ENCODE measurements around the gene ARL3.

ARL3 gene

GRCh38 chr10:102651455-102652169 lies 62.6 kb downstream of the ARL3 start:
- DNase-seq (ENCODE audit: low spot score) = no peak

GRCh38 chr10:102650655-102651454 lies 63.3 kb downstream of the ARL3 start:
- no peak for DNase-seq (ENCODE audit: low spot score)

- DNase-seq (ENCODE audit: low spot score) = no peak
Measured at GRCh38 chr10:102649797-102650654, 64.2 kb downstream of the ARL3 start.

- no peak for DNase-seq (ENCODE audit: low spot score)
Measured at GRCh38 chr10:102648889-102649796, 65.1 kb downstream of the ARL3 start.

- no peak for DNase-seq (ENCODE audit: low spot score)
Measured at GRCh38 chr10:102648269-102648888, 65.8 kb downstream of the ARL3 start.

GRCh38 chr10:102647443-102648268 lies 66.5 kb downstream of the ARL3 start:
- DNase-seq (ENCODE audit: low spot score) = no peak

GRCh38 chr10:102646610-102647442 lies 67.4 kb downstream of the ARL3 start:
- no peak for DNase-seq (ENCODE audit: low spot score)

GRCh38 chr10:102645741-102646609 lies 68.2 kb downstream of the ARL3 start:
- peak; percentile 92 for DNase-seq (ENCODE audit: low spot score)

GRCh38 chr10:102645388-102645740 lies 68.8 kb downstream of the ARL3 start:
- no peak for DNase-seq (ENCODE audit: low spot score)

- DNase-seq (ENCODE audit: low spot score) = no peak
Measured at GRCh38 chr10:102644646-102645387, 69.4 kb downstream of the ARL3 start.

GRCh38 chr10:102644066-102644645 lies 70.0 kb downstream of the ARL3 start, which contains the start of gene TRIM8:
Gene TRIM8, plus strand, starts transcription at chr10:102644479. Its CDS starts 139 bp downstream, at chr10:102644618.
- no peak for DNase-seq (ENCODE audit: low spot score)

GRCh38 chr10:102643336-102644065 lies 70.7 kb downstream of the ARL3 start:
- DNase-seq (ENCODE audit: low spot score) = no peak

- no peak for DNase-seq (ENCODE audit: low spot score)
Measured at GRCh38 chr10:102642736-102643335, 71.4 kb downstream of the ARL3 start.

- peak; percentile 92 for DNase-seq (ENCODE audit: low spot score)
Measured at GRCh38 chr10:102641880-102642735, 72.1 kb downstream of the ARL3 start.

GRCh38 chr10:102641402-102641801 lies 72.8 kb downstream of the ARL3 start:
- no peak for DNase-seq (ENCODE audit: low spot score)
